HCT116 (cell line): ENCODE measurements around the gene IFNL3.

Experiments
- CTCF ChIP-seq, 3 experiments: fragments of 200-600 bp in 1 of 3; sonication (generic) in 1 of 3; IDR thresholded peaks in 2 of 3; conservative IDR thresholded peaks in 1 of 3; 2 replicates each; pipeline ENCODE4 v1.5.1; 2012 to 2017; ENCODE audit warnings: low read depth in 2 of 3, low read length in 2 of 3, antibody characterized with exemption in 1 of 3, borderline replicate concordance in 1 of 3, control low read depth in 1 of 3, mild to moderate bottlenecking in 1 of 3, mixed read lengths in 1 of 3, mixed run types in 1 of 3, moderate library complexity in 1 of 3; ENCODE audit not compliant: insufficient read depth in 1 of 3
- ELF1 ChIP-seq: IDR thresholded peaks from 2 replicates; pipeline ENCODE4 v1.6.1; 2012; ENCODE audit warnings: low read depth, borderline replicate concordance
- EZH2 ChIP-seq: fragments of 200-600 bp; sonication (generic); IDR thresholded peaks from 2 replicates; pipeline ENCODE4 v1.6.1; 2017; ENCODE audit warnings: antibody characterized with exemption, mixed run types
- EZH2phosphoT487 ChIP-seq: fragments of 200-600 bp; IDR thresholded peaks from 2 replicates; pipeline ENCODE4 v1.6.1; 2018; ENCODE audit warnings: antibody characterized with exemption, borderline replicate concordance
- JUND ChIP-seq: IDR thresholded peaks from 2 replicates; pipeline ENCODE4 v1.6.1; 2012
- MAX ChIP-seq: IDR thresholded peaks from 2 replicates; pipeline ENCODE4 v1.6.1; 2012
- POLR2A ChIP-seq: IDR thresholded peaks from 2 replicates; pipeline ENCODE4 v1.7.0; 2011; ENCODE audit warnings: borderline replicate concordance; ENCODE audit not compliant: insufficient read depth, insufficient read length; ENCODE audit errors: extremely low read depth
- POLR2AphosphoS5 ChIP-seq: IDR thresholded peaks from 2 replicates; pipeline ENCODE4 v1.6.1; 2011; ENCODE audit warnings: mild to moderate bottlenecking, low read depth, low read length, moderate library complexity
- RAD21 ChIP-seq: IDR thresholded peaks from 2 replicates; pipeline ENCODE4 v1.6.1; 2012; ENCODE audit warnings: low read depth, mild to moderate bottlenecking
- SP1 ChIP-seq: IDR thresholded peaks from 2 replicates; pipeline ENCODE4 v1.6.1; 2012; ENCODE audit warnings: low read depth
- TCF7L2 ChIP-seq: IDR thresholded peaks from 2 replicates; pipeline ENCODE4 v1.7.0; 2011; ENCODE audit warnings: borderline replicate concordance, inconsistent platforms; ENCODE audit not compliant: insufficient read depth, insufficient read length; ENCODE audit errors: extremely low read depth
- YY1 ChIP-seq: IDR thresholded peaks from 2 replicates; pipeline ENCODE4 v1.6.1; 2011; ENCODE audit warnings: low read length, low read depth, moderate library complexity, mild to moderate bottlenecking; ENCODE audit not compliant: insufficient replicate concordance; ENCODE audit errors: extremely low read depth

- no peak for TF ChIP-seq CTCF (IDR thresholded peaks at IDR 0.05 in 2 of 3, conservative IDR thresholded peaks at IDR 0.05 in 1 of 3; ENCODE audit: borderline replicate concordance in 1 of 3, insufficient read depth in 1 of 3, low read depth in 2 of 3, low read length in 2 of 3)
- no peak for TF ChIP-seq POLR2A
- TF ChIP-seq EZH2phosphoT487, result no peak
- no peak for TF ChIP-seq YY1
- no peak for TF ChIP-seq TCF7L2
- TF ChIP-seq MAX, result no peak
- TF ChIP-seq POLR2AphosphoS5, result no peak
- TF ChIP-seq ELF1, result no peak
- no peak for TF ChIP-seq RAD21
- TF ChIP-seq JUND, result no peak
- no peak for TF ChIP-seq EZH2
- TF ChIP-seq SP1, result no peak
Observed at GRCh38 chr19:39270036-39270871, 25.4 kb upstream of the IFNL3 start.
